Raji (cell line): Measurements from ENCODE around the gene C2CD4C.

Experiments
- POLR2A ChIP-seq: IDR thresholded peaks from 2 replicates; pipeline ENCODE4 v1.6.1; 2011; ENCODE audit warnings: low read depth, low read length, control low read depth; ENCODE audit not compliant: insufficient read depth

The C2CD4C gene

DNA sequence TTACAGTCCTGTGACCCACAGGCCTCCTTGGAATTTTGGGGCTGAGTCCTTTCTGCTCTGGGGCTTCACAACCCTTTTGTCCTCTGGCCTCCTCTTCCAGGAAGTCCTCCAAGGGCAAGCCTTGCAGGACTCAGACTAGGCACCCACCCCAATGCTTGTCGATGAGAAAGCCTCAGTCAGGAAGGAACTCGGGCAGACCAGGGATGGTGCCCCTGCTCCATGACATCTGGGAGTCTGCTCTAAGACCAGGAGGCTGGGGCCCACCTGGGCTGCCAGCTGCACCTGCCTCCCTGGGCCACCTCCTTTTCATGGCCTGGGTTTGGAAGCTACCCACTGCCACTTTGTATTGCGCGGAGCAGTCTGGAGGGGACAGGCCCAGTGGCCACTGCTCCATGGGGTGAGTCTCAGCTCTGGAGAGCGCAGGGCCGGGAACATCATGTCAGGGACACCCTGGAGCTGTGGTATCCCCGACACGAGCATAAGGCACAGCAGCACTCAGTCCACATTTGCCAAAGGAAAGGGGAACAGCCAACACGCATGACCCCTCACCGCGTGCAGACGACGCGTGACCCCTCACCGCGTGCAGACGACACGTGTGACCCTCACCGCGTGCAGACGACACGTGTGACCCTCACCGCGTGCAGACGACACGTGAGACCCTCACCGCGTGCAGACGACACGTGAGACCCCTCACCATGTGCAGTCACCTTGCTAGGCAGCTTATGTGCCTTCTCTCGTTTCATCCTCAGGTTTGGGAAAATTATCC, 10.8 kb downstream of the C2CD4C start:
- no peak for TF ChIP-seq POLR2A

DNA sequence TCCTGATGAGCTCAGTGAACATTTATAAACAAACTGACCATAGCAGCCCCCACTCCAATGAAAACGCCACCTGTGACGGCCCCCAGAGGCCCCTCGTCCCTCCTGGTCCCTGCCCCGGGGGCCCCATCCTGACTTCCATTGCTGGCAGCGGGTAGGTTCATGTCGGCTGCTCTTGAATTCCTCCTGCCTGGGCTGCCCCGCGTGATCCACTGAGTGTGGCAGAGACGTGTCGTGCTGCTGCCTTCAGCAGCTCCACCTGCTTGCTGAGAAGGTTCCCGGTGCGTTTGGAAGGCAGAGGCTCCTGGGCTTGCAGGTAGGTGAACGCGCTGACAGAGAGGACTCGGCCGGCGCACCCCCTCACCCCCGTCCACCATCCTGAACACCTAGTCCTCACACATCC, 11.6 kb downstream of the C2CD4C start:
- TF ChIP-seq POLR2A, result no peak

DNA sequence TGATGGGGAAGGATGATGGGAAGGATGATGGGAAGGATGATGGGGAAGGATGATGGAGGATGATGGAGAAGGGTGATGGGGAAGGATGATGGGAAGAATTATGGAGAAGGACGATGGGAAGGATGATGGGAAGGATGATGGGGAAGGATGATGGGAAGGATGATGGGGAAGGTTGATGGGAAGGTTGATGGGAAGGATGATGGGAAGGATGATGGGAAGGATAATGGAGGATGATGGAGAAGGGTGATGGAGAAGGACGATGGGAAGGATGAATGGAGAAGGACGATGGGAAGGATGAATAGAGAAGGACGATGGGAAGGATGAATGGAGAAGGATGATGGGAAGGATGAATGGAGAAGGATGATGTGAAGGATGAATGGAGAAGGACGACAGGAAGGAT, 13.5 kb downstream of the C2CD4C start:
- TF ChIP-seq POLR2A, result no peak

DNA sequence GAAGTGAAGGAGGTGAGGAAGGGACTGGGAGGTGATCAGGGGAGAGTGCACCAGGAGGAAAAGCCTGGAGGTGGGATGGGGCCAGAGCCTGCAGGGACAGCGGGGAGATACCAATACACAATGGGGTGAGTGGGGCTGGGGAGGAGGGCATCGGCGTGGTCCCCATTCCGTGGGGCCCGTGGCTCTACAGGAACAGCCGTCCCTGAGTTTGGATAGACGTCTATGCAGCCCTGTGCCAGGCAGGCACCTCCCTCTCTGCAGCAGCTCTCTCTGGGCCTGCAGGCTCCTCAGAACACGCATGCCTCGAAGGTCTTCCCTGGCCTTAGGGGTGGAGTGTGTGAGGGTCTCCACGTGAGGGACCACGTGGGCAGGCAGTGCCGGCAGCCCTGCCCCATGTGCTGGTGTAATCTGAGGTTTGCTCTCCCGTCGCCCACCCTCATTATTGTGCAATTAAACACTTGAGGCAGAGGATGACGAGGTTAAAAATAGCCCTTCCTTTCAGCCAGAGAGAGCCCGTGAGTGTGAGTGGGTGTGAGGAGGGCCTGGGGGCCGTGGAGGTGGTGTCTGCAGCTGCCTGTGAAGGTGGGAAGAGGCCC, 16.5 kb downstream of the C2CD4C start:
- no peak for TF ChIP-seq POLR2A

DNA sequence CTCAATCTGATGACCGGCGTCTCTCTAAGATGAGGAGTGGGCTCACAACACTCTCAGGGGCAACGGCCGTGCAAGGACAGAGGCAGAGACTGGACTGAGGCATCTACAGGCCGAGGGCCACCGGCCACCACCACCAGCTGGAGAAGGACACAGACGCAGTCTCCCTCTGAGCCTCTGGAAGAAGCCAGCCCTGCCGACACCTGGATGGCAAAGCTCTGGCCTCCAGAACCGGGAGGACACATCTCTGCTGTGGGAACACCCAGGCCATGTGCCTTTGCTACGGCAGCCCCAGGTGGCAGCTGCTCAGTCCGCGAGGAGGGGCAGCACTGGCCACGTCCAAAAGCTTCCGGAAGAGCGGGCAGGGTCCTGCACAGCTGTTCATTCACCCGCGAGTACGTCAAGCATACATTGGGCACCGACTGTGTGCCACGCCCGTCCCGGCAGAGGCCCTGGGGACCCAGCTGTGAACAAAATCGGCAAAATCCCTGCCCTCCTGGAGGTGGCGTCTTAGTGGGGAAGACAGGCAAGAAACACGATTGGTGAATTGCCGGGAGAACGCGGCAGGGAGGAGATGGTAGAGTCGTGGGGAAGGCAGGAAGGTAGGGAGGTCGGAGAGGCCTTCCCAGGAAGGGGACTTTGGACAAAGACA, 17.1 kb downstream of the C2CD4C start:
- no peak for TF ChIP-seq POLR2A

DNA sequence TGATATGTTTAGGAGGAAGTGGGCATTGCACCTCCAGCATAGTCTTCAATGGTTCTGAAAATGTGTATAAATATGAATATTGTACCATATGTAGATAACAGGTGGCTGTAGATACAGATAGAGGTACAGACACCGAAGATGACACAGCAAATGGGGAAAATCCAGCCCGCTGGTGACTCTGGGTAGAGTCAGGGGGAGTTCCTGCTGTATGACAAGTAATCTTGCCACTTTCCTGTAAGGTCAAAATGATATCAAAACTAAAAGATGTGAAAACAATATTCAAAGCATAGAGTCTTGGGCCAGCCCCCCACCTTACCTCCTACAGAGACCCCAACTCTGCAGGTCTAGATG, 17.8 kb downstream of the C2CD4C start:
- no peak for TF ChIP-seq POLR2A

DNA sequence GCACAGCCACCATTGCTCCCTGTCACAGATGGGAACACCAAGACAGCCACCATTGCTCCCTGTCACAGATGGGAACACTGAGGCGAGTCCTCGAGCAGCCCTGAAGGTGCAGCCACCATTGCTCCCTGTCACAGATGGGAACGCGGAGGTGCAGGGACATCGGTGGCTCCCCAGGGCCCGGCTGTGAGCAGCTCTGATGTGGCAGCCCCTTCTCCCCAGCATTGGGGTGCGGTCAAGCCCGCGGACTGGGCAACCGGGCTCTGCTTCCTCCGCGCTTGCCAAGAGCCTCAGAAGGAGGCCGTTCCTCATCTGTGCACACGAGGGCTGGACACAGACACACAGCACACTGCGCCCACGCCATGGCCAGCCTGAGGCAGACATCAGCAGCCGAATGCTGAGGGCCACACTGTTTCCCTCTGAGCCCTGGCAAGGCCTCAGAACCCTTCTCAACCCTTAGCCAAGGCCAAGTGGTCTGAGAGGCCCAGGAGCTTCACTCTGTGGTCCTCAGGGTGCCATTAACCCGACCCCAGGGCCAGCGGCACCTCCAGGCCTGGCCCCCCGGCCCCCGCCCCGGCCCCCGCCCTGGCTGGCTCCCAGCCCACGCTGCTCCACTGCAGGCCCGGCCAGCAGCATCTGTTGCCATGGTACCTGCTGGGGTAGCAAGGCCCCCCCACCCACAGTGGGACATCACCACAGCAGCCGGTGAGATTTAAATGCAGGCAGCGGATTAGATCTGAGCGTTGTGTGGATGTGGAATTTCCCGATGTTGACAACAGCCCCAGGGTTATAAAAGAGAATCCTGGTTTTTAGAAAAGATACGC, 18.4 kb downstream of the C2CD4C start:
- no peak for TF ChIP-seq POLR2A

DNA sequence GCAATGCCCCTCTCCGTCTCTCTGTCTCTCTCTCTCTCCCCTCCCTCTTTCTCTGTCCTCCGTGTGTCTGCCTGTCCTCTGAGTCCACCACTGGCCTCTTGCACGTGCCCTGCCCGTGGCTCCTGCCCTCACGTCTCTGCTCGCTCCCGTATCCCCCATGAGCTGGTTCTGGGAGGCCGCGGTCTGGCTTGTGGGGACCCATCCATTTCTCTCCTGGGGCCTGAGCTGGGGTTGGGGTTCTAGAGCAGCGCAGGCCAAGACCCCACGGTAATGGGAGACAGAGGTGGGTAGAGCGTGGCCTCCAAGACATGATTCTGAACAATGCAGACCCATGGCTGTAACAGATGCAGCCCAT, 19.0 kb downstream of the C2CD4C start:
- no peak for TF ChIP-seq POLR2A

DNA sequence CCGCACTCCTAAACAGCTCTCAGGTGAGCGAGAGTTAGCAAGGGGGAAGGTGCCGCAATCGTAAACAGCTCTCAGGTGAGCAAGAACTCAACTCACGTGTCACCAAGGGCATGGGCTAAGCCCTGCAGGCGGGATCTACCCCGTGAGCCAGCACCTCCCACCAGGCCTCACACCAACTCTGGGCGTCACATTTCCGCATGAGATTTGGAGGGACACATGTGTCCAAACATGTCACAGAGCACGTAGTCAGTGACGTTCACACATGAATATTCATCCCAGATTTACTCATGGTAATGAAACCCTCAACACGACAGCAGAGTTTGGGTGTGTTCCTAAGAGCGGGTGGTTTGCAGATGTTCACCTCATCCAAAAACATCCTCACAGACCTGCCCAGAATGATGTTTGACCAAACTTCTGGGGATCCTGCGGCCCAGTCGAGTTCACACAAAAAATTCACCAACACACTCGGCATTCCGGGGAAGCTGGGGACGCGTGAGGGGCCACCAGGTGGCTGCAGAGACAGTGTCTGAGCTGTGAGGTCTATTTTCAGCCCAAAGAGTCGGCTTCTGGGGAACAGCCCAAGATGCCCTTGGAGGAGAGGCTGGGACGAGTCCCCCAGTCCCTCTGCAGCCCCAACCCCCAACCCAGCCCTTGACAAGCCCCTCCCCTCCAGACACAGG, 19.6 kb downstream of the C2CD4C start:
- TF ChIP-seq POLR2A, result no peak

DNA sequence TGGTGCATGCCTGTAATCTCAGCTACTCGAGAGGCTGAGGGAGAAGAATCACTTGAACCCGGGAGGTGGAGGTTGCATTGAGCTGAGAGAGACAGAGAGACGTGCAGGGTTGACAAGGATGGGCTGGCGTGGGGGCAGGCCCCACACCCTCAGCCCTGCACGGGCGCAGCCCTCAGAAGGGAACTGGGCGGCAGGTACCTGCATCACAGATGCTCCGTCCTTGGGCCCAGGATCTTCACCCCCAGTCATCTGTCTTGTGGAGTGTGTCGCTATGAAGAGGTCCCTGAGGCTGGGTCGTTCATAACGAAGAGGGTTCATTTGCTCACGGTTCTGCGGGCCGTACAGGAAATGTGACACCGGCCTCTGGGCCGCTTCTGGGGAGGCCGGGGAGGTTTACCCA, 20.3 kb downstream of the C2CD4C start:
- no peak for TF ChIP-seq POLR2A

DNA sequence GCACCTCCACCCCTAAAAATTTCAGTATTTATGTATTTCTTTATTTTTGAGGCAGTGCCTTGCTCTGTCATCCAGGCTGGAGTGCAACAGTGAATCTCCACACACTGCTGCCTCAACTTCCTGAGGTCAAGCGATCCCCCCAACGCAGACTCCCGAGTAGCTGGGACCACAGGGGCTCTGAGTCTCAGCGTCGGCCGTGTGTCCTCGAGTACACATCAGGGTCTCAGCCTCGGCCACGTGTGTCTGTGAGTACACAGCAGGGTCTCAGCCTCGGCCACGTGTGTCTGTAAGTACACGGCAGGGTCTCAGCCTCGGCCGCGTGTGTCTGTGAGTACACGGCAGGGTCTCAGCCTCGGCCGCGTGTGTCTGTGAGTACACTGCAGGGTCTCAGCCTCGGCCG, 21.2 kb downstream of the C2CD4C start:
- no peak for TF ChIP-seq POLR2A

DNA sequence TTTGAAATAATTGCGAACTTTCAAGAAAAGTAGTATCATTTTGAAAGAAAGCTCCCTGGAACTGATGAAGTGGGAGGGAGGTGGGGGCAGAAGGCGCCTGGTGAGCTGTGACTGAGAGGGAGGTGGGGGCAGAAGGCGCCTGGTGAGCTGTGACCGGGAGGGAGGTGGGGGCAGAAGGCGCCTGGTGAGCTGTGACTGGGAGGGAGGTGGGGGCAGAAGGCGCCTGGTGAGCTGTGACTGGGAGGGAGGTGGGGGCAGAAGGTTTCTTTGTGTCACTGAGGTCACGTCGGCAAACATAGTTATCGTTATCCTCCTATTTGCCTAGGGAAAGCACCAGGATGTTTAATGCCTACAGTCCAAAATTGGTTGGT, 24.2 kb downstream of the C2CD4C start:
- no peak for TF ChIP-seq POLR2A

DNA sequence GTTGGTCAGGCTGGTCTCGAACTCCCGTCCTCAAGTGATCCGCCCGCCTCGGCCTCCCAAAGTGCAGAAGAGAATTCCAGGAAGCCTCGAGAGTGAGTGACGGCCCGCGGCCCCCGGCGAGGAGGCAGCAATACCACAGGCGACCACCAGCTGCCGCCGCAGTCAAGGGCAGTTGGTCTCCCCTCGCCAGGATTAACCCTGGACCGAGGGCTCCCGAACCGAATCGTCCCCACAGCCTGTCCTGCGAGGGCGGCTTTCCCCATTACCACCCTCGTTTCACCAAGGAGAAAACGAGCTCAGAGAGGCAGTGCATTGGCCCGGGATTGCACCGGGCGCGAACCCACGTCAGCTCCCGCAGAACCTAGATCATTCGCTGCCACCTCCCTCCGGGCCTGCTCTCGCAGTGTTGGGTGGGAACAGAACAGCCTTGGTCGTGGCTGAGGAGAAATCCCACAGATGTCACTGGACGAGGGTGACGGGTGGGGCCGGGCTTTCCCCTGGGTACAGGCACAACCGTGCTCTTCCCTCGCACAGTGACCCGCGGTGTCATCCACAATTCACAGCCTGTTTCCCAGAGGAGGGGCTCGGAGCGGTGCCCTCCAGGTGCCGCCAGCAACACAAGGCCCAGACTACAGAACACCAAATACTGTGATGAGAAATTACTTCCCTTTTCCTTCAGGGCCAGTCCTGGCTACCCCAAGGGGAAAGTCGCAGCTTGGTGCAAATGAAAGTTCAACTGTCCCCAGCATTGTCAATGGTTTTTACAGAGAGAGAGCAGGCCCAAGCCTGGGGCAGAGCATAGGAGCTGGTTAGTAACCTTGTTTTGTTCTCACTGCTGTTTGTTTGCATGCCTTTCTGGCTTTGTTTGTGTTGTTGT, 24.8 kb downstream of the C2CD4C start:
- no peak for TF ChIP-seq POLR2A

DNA sequence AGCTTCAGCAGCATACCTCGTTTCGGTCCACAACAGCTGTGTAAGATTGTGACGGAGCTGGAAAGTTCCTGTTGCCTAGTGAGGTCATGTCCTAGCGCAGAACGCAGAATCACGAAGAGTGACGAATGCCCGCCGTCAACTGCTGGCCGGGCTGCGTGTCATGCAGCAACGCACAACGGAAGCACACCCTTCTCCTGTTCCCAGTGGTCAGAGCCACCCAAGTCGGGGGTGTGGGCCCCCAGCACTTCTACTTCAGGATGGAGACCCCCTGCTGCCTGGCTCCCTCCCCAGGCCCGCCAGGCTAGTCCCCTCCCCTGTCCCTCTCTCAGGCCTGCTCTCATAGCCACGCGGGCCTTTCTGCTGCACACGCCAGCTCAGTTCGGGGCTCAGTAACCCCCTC, 25.9 kb downstream of the C2CD4C start:
- no peak for TF ChIP-seq POLR2A

DNA sequence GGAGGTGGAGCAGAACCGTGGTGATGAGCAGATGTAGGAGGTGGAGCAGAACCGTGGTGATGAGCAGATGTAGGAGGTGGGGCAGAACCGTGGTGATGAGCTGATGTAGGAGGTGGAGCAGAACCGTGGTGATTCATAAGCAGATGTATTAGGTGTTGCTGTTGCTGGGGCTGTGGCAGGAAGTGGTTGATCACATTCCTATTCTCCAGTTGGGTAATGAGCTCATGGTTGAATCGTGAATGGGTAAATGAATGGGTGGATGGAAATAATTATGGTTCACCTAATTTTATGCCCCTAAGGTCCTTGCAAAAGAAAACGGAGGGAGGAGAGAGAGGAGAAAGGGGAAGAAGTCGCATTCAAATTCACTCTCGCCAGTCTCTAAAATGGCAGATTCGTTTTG, 26.4 kb downstream of the C2CD4C start:
- 0 out of 2 replicates have a peak, but pooled peaks have one; percentile 28 for TF ChIP-seq POLR2A

DNA sequence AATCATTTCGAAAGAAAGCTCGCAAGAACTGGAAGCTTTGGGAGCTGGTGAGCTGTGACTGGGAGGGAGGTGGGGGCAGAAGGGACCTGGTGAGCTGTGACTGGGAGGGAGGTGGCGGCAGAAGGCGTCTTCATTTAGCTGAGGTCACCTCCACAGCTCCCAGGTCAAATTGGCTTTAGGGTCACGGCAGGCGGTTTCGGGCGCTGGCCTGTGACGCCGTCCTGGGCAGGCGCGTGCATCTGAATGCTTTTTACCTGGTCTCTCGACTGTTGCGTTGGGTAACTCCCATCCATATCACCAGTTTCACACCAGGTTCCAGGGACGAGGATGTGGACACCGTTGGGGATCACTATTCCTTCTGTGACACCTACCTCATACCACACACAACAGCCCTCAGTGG, 29.2 kb downstream of the C2CD4C start:
- no peak for TF ChIP-seq POLR2A
